ENCODE measurements around the gene ERN1.

The ERN1 gene

GRCh38 chr17:64110379-64111152 is 19.4 kb downstream of the ERN1 start:
- no peak for DNase-seq (ENCODE audit: low read depth in 2 of 2)

GRCh38 chr17:64109400-64109799 is 20.5 kb downstream of the ERN1 start:
- no peak for DNase-seq (ENCODE audit: low read depth in 2 of 2)

DNA sequence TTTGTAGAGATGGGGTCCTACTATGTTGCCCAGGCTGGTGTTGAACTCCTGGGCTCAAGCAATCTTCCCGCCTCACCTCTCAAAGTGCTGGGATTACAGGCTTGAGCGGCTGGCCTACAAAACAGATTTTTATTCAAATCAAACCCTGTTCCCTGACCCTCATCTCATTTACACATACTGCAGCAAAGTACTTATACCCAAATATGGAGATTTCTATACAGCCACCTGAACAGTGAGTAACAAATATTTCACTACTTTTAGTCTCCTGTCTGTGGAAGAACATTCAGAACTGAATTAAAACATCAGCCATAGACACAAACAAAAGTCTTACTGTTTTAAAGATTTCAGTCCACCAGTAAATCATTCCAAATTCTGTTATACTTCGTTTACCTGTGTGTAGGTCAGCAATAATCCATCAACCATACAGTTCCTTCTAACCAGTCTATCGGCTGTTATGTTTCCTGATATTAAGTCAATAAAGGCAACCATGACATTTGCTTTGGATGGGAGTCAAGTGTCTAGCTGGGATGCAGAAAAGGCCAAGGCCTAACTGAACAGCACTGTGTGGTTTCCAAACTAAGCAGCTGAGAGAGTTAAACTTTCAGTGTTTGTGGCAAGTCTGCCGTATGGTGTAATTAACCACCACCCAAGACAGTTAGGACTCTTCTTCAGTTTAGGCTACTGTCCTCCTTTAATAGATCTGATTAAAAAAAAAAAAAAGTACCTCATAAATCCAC is 22.3 kb downstream of the ERN1 start:
- DNase-seq (ENCODE audit: low read depth in 2 of 2), result no peak

DNA sequence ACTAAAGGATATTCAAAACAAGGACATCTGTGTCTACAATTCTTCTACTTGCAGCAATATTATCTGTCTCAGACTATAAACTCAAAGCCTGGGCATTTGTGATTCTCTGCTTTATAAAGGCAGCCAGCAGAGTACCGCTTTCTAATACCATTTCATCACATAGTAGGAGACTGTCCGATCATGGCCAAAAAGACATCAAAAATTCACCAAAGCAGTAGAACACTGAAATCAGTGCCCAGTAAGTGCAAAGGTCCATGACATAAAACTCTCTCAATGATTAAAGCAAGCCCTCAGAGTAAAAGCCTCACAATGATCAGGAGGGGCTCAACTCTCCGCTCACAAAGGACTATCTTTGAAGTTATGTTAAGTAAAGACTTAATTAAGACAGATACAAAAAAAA is 23.0 kb downstream of the ERN1 start:
- DNase-seq (ENCODE audit: low read depth in 2 of 2), result no peak

- DNase-seq (ENCODE audit: low read depth in 2 of 2), result no peak
These were observed 26.3 kb downstream of the ERN1 start for GRCh38 chr17:64103391-64104364.

DNA sequence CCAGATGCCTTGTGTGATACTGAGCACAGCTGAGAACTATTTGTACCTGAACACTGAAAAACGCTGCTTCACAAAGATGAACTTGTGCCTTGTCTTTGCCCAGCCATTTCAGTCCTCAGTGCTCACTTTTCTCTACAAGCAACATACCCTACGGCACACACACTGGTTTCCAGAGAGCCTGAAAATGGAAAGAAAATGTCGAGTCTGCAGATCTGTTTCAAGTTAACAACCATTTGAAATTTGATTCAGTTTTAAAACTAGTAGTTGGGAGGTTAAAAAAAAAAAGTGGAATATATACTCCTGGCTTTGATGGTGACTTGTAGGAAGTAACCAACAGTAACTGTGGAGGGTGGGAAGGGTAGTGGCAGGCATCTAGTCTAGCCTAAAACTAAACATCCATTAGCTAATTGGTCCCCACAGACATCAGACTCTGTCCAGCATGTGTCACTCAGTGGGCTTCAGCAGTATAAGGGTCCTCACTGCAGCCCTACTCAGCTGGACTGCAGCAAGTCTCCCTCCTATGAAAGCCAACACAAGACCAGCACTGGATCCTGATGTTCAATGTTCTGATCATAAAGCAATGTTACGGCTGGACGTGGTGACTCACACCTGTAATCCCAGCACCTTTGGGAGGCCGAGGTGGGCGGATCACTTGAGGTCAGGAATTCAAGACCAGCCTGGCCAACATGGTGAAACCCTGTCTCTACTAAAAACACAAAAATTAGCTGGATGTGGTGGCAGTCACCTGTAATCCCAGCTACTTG is 27.1 kb downstream of the ERN1 start:
- DNase-seq (ENCODE audit: low read depth in 2 of 2), result no peak

GRCh38 chr17:64099543-64099942 is 30.4 kb downstream of the ERN1 start:
- no peak for DNase-seq (ENCODE audit: low read depth in 2 of 2)

GRCh38 chr17:64097196-64097936 is 32.6 kb downstream of the ERN1 start:
- no peak for DNase-seq (ENCODE audit: low read depth in 2 of 2)

DNA sequence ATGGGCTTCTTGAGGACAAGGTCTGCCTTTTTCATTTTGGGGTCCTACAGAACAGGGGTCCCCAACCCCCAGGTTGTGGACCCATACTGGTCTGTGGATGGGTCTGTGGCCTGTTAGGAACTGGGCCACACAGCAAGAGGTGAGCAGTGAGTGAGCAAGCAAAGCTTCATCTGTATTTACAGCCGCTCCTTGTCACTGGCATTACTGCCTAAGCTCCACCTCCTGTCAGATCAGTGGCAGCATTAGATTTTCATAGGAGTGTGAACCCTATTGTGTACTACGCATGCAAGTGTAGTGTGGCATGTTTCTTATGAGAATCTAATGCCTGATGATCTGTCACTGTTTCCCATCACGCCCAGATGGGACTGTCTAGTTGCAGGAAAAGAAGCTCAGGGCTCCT is 33.9 kb downstream of the ERN1 start:
- no peak for DNase-seq (ENCODE audit: low read depth in 2 of 2)

DNA sequence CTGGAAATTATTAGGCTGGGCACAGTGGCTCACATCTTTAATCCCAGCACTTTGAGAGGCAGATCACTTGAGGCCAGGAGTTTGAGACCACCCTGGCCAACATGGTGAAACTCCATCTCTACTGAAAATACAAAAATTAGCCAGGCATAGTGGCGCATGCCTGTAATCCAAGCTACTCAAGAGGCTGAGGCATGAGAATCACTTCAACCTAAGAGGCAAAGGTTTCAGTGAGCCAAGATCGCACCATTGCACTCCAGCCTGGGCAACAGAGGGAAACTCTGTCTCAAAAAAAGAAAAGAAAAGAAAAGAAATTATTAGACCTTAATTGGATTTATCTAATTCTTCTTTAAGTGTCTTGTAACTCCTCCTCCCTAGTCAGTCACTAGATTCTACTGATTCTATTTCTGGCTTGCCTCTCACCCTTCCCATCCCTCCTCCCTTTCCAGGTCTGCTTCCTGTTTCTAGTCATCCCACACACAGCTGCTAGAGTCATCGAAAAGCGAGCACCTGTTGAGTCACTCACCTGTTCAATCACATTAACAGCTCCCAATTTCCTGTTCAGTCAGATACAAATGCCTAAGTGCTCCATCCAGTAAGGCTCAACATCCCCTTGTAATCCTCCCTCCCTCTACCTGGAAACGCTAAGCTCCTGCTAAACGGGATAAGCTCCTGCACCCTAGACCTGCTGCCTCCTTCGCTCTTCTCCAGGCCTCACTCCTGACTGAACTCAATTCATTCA is 34.6 kb downstream of the ERN1 start:
- no peak for DNase-seq (ENCODE audit: low read depth in 2 of 2)

DNA sequence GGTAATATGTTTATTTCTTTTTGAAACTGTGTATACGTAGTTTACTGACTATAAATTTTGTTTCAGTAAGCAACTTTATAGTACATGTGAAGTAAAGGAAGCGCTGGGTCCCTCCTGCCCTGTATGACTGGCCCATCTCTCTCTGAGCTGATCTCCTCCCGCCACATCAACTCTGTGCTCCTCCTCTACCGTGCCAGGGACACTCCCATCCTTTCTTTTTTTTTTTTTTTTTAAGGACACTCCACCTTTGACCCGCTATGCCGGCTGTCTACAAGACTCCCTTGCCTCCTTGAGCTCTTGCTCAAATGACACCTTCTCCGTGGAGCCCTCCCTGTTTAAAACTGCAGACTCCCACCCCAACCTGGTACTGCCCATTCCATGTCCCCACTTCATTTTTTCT is 35.5 kb downstream of the ERN1 start:
- DNase-seq (ENCODE audit: low read depth in 2 of 2), result no peak

DNA sequence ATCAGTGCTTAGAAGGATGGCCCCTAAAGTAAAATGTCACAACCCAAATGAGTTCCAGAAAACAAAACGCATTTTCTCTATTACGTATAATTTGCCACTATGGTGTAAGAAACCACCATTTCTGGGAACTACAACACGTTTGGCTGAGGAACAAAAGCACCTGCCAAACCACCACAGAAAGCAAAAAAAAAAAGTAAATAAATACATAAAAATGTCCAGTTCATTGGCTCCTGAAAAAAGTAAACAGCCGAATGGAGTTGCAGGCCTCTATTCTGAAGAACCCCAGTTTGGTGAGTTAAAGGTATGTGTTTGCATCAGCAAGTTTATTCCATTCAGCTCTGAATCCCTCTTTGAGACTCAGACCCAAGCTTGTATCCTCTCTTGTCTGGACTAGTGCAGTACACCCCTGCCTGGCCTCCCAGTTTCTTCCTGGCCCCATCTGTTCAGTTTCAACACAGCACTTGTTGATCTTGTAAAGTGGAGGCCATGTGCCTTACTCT is 36.9 kb downstream of the ERN1 start:
- DNase-seq (ENCODE audit: low read depth in 2 of 2), result no peak

GRCh38 chr17:64092113-64092512 is 37.8 kb downstream of the ERN1 start:
- no peak for DNase-seq (ENCODE audit: low read depth in 2 of 2)

GRCh38 chr17:64091571-64091970 is 38.4 kb downstream of the ERN1 start:
- DNase-seq (ENCODE audit: low read depth in 2 of 2), result no peak

DNA sequence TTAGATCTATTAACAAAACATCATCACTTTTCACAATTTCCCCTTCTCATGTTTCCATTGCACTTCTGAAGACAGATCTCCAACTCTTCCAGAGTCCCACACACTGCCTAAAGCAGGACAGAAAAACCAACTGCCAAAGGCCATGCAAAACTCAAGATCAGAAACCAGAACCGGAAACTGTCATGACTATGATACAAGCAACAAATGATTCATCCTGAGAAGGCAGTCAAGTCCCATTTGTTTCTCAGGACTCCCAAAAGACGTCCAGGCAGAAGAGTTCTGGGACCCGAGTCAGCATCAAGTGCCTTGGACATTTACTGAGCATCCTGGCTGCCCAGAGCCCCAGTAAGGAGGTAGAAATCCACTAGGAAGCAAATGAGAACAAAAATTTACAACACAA is 38.8 kb downstream of the ERN1 start:
- no peak for DNase-seq (ENCODE audit: low read depth in 2 of 2)

- DNase-seq (ENCODE audit: low read depth in 2 of 2), result no peak
These were observed 39.8 kb downstream of the ERN1 start for GRCh38 chr17:64090144-64090543.

DNA sequence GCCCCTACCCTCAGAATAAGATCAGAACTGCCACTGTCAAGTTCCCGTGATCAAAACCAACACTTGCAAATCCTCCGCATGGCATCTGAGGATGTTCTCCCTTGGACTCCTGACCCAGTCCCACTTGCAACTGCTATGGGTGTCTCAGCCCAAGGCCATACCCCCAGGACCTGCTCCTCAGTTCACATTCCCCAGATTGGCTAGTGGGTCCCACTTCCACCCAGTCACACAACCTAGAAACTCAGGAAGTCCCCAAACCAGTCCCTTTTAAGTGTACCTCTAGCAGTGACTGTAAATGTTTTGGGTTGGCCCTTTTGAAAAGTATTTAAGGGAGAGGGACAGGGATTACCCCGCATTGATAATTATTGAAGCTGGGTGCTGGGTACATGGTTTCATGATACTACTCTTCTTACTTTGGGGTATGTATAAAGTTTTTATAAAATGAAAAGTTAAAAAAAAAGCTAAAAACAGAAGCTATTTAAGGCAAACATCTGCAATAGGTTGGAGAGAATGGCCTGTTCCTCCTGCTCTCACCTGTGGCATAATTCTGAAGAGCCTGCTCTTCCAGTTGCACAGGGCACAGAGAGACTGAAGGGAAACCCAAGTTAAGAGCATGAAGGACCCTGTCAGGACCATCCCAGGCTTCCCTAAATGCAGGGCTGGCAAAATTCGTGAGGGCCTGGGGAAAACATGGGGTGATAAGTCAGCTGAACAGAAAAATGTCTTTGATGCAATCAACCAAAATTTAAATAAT is 42.5 kb downstream of the ERN1 start:
- DNase-seq (ENCODE audit: low read depth in 2 of 2), result no peak

GRCh38 chr17:64085650-64086005 is 44.3 kb downstream of the ERN1 start:
- DNase-seq (ENCODE audit: low read depth in 2 of 2), result no peak
